Left lung (tissue), 10 donors: ENCODE results near the gene RBBP8. TPM values are rescaled to one million over a fixed set of nuclear protein-coding genes. Genes with fewer than 3 reads are reported as not detected.

ENCODE experiments used
- ATAC-seq: fragments of 200-7000 bp; cut with Tn5 transposase; one replicate; pipeline ENCODE4 v1.9.1; 2020; ENCODE audit warnings: moderate library complexity
- DNase-seq, 4 donors: peaks; one replicate each; pipeline ENCODE4 v3.0.0-alpha.2; 2013 to 2020
- H3K27ac ChIP-seq, 2 donors: fragments of 200-600 bp; sonication (generic) in 1 of 2; one replicate each; pipeline versions ENCODE4 v1.5.0 to v1.8.0; 2020 to 2021
- H3K27me3 ChIP-seq, 2 donors: fragments of 200-600 bp; sonication (generic) in 1 of 2; one replicate each; pipeline versions ENCODE4 v1.5.0 to v1.8.0; 2020 to 2021
- H3K36me3 ChIP-seq, 2 donors: fragments of 200-600 bp; sonication (generic) in 1 of 2; one replicate each; pipeline versions ENCODE4 v1.5.0 to v1.8.0; 2020 to 2021
- H3K4me1 ChIP-seq, 2 donors: fragments of 200-600 bp; one replicate each; pipeline ENCODE4 v1.8.0; 2021
- H3K4me3 ChIP-seq, 2 donors: fragments of 200-600 bp; sonication (generic) in 1 of 2; one replicate each; pipeline versions ENCODE4 v1.5.0 to v1.8.0; 2020 to 2021; ENCODE audit warnings: mild to moderate bottlenecking in 1 of 2
- H3K9me3 ChIP-seq, 2 donors: fragments of 200-600 bp; sonication (generic) in 1 of 2; one replicate each; pipeline versions ENCODE4 v1.5.0 to v1.8.0; 2020 to 2021
- intact Hi-C, 2 donors: fragments of 100-400 bp; cut with DNase I; formaldehyde crosslinking; loops; one replicate each; pipeline versions ENCODE4 v1.11.2 to v1.14.2; 2022
- polyA plus RNA-seq, 6 donors: library from polyadenylated mRNA; unstranded; fragments of 120-200 nt; gene quantifications; one replicate each; pipeline ENCODE4 v1.2.1, GENCODE V29; 2013; ENCODE audit not compliant: insufficient read length in 6 of 6
- total RNA-seq, 2 donors: library from RNA; stranded (reverse); fragmentation: NEBNext Ultra II Directional; extraction: Animal tissue kit (Norgen Biotek cat#: 25700); gene quantifications; one replicate each; pipeline ENCODE4 v1.2.1, GENCODE V29; 2021
- TF ChIP-seq, protein P1 (sequence below), 2 donors: fragments of 200-600 bp; sonication (generic) in 1 of 2; IDR thresholded peaks; one replicate each; pipeline versions ENCODE4 v1.5.0 to v1.8.0; 2021; ENCODE audit warnings: antibody characterized with exemption in 2 of 2
- donor health status: DM: no; HTN: yes; CAD: no.
- donor health status: DM: no; HTN: no; CAD: no.

RBBP8 gene
- total and polyA plus RNA-seq, 8 donors, result 24.6 to 47.7 (median 31.3) TPM

DNA sequence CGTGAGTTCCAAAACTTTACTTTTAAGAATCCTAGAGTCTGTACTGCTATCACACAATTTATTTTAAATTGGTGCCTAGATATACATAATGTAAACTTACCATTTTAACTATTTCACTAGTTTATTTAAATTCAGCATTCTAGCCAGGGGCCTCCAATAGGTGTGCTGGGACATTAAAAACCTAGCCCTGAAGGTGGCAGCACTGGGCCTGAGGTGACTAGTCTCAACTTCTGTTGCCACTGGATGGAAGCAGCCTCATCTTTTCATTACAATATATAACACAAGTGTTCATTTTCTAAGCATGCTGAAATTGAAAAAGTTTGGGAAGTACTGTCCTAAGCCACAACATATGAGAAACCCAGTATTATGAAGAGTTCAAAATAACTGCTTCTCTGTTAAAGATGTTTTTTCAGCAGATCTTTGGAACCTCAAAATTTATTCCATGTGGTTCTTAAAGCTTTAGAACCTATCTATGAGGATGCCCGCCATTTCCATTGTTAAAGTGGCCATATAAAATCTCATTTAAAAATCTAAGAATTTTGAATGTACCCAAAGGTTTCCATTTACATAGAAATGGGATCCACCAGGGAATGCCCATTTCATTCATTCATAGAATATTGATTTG is 2.9 kb upstream of the RBBP8 start:
- intact Hi-C loops, result no loop called here
- Histone ChIP-seq H3K4me1 (peaks cover 0 to 17% of the 10 kb centered on the region in 2 donors), H3K27me3 (no peaks in the 10 kb centered on the region), H3K27ac (no peak overlapping the region), H3K4me3 (no peak overlapping the region), H3K36me3 (no peaks in the 10 kb centered on the region), H3K9me3 (no peaks in the 10 kb centered on the region)
- ATAC-seq (peak; percentile 54), DNase-seq (peak in 2 of 4 donors; percentile 59 to 78)
- TF ChIP-seq, protein P1, sequence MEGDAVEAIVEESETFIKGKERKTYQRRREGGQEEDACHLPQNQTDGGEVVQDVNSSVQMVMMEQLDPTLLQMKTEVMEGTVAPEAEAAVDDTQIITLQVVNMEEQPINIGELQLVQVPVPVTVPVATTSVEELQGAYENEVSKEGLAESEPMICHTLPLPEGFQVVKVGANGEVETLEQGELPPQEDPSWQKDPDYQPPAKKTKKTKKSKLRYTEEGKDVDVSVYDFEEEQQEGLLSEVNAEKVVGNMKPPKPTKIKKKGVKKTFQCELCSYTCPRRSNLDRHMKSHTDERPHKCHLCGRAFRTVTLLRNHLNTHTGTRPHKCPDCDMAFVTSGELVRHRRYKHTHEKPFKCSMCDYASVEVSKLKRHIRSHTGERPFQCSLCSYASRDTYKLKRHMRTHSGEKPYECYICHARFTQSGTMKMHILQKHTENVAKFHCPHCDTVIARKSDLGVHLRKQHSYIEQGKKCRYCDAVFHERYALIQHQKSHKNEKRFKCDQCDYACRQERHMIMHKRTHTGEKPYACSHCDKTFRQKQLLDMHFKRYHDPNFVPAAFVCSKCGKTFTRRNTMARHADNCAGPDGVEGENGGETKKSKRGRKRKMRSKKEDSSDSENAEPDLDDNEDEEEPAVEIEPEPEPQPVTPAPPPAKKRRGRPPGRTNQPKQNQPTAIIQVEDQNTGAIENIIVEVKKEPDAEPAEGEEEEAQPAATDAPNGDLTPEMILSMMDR (IDR thresholded peaks at IDR 0.05), result peak; percentile 65 to 76

- intact Hi-C loops, result no loop called here
- ATAC-seq (peak; percentile 44), DNase-seq (no peak)
- peaks cover 0 to 20% of the 10 kb centered on the region in 2 donors for H3K4me1 ChIP-seq
- peak overlapping the region; percentile 96 for H3K27ac ChIP-seq
- TF ChIP-seq, protein P1 (IDR thresholded peaks at IDR 0.05), result no peak
- H3K27me3 ChIP-seq, result no peaks in the 10 kb centered on the region
- peak overlapping the region; percentile 82 to 96 for H3K4me3 ChIP-seq
- peaks cover 0 to 11% of the 10 kb centered on the region in 2 donors for H3K36me3 ChIP-seq
- no peaks in the 10 kb centered on the region for H3K9me3 ChIP-seq
Observed at GRCh38 chr18:22932885-22933205, 283 bp upstream of the RBBP8 start.

DNA sequence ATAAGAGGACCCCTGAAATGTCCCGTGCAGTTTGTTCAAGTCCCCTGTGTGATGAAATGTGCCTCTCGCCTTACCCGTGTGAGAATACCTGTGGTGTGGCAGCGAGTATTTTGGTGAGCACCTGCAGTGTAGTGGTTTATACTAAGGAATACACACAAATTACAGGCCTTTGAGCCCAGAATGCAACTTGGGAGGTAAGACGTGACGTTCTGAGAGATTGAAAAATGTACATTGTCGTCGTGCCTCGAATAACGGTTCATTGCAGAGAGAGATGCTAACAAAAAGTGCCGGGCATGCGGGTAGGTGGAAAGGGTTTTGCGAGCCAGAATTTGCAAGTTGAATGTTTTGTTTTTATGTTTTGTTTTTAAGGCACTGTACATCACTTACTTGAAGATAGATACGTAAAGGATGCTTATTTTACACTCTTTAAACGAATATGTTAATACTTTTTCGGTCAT is 867 bp downstream of the RBBP8 start:
- H3K36me3 ChIP-seq, result peaks cover 0 to 20% of the 10 kb centered on the region in 2 donors
- intact Hi-C loops, result no loop called here
- ATAC-seq (no peak), DNase-seq (no peak)
- H3K27ac ChIP-seq, result peak overlapping the region; percentile 96
- TF ChIP-seq, protein P1 (IDR thresholded peaks at IDR 0.05), result no peak
- H3K4me1 ChIP-seq, result peaks cover 0 to 20% of the 10 kb centered on the region in 2 donors
- no peaks in the 10 kb centered on the region for H3K9me3 ChIP-seq
- H3K27me3 ChIP-seq, result no peaks in the 10 kb centered on the region
- H3K4me3 ChIP-seq, result peak overlapping the region; percentile 82 to 96

DNA sequence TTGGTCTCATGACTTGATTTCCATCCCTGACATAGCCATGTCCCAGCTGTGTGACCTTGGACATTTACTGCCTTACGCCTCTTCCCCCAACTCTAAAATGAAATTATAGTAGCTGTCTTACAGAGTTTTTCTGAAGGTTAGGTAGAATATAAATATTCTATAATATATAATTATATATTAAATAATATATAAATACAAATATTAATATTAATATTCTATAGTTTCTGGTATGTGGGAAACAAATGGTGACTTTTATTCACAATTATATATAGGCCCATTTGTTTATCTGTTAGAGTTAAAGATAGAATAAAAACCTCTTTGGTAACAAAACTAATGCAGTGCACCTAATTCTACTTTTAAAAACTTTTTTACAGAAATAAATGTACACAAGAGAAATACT is 1.7 kb downstream of the RBBP8 start:
- TF ChIP-seq, protein P1 (IDR thresholded peaks at IDR 0.05), result no peak
- peaks cover 0 to 20% of the 10 kb centered on the region in 2 donors for H3K4me1 ChIP-seq
- ATAC-seq, result no peak
- intact Hi-C loops, result no loop called here
- H3K27ac ChIP-seq, result no peak overlapping the region
- no peaks in the 10 kb centered on the region for H3K9me3 ChIP-seq
- no peaks in the 10 kb centered on the region for H3K27me3 ChIP-seq
- H3K4me3 ChIP-seq, result no peak overlapping the region
- H3K36me3 ChIP-seq, result peaks cover 0 to 20% of the 10 kb centered on the region in 2 donors
- DNase-seq, result no peak

DNA sequence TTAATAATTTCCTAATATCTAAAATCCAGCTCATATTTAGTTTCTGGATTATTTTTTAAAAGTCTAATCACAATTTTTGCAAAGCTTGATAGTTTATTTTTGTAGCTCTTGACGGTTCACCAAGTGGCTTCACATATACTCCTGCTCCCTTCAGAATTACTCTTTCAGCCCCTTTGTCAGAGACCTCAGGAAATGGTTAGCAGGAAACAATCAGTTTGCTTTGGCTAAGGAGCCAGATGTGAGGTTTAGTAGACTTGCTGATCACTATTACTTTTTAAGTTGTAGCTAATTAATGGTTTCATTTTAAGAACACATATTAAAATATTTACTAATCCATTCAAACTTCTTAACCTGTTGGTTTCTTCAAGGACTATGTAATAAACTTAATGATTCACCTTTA is 2.3 kb downstream of the RBBP8 start:
- TF ChIP-seq, protein P1 (IDR thresholded peaks at IDR 0.05), result no peak
- no peak for ATAC-seq
- intact Hi-C loops, result no loop called here
- no peak overlapping the region for H3K27ac ChIP-seq
- H3K4me3 ChIP-seq, result no peak overlapping the region
- H3K27me3 ChIP-seq, result no peaks in the 10 kb centered on the region
- H3K4me1 ChIP-seq, result peaks cover 0 to 20% of the 10 kb centered on the region in 2 donors
- peaks cover 0 to 20% of the 10 kb centered on the region in 2 donors for H3K36me3 ChIP-seq
- DNase-seq, result no peak
- H3K9me3 ChIP-seq, result no peaks in the 10 kb centered on the region
